AG09319 (cell line): Measurements from ENCODE around the gene AP2A1.

Experiments
- DNase-seq: peaks from one replicate; pipeline ENCODE4 v3.0.0-alpha.2; 2010; ENCODE audit warnings: low read depth; ENCODE audit errors: extremely low read depth
- TF ChIP-seq, protein P1 (sequence below): IDR thresholded peaks from 2 replicates; pipeline ENCODE4 v1.5.1; 2011; ENCODE audit warnings: low read depth, mild to moderate bottlenecking, inconsistent platforms, low read length, moderate library complexity

Gene AP2A1

DNA sequence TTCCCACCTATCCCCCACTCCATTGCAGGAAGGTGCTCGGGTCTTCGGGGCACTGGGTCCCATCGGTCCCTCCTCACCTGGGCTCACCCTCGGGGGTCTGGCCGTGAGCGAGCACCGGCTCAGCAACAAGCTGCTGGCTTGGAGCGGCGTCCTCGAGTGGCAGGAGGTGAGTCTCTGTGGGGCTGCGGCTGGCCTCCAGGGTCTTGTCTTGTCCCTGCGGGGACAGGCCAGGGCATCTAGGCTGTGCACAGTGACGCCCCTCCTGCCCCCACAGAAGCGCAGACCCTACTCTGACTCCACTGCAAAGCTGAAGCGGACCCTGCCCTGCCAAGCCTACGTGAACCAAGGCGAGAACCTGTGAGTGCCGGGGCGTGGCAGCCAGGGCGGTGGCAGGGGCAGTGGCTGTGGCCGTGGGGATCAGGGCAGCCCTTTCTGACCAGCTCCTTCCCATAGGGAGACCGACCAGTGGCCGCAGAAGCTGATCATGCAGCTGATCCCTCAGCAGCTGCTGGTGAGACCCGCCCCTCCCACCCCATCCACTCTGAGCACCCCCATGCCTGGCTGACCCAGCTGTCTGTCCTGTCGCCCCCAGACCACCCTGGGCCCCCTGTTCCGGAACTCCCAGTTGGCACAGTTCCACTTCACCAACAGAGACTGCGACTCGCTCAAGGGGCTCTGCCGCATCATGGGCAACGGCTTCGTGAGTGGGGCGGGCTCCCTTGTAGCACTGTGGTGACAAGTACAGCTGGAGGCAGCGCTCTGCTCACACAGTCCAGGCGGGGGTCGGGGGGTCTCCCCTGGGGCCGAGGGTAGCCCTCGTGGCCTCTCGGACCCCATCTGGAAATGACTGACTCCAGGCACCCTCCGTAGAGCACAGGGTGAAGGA, 87.8 kb downstream of the AP2A1 start:
- TF ChIP-seq, protein P1, sequence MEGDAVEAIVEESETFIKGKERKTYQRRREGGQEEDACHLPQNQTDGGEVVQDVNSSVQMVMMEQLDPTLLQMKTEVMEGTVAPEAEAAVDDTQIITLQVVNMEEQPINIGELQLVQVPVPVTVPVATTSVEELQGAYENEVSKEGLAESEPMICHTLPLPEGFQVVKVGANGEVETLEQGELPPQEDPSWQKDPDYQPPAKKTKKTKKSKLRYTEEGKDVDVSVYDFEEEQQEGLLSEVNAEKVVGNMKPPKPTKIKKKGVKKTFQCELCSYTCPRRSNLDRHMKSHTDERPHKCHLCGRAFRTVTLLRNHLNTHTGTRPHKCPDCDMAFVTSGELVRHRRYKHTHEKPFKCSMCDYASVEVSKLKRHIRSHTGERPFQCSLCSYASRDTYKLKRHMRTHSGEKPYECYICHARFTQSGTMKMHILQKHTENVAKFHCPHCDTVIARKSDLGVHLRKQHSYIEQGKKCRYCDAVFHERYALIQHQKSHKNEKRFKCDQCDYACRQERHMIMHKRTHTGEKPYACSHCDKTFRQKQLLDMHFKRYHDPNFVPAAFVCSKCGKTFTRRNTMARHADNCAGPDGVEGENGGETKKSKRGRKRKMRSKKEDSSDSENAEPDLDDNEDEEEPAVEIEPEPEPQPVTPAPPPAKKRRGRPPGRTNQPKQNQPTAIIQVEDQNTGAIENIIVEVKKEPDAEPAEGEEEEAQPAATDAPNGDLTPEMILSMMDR, result no peak
- no peak for DNase-seq

DNA sequence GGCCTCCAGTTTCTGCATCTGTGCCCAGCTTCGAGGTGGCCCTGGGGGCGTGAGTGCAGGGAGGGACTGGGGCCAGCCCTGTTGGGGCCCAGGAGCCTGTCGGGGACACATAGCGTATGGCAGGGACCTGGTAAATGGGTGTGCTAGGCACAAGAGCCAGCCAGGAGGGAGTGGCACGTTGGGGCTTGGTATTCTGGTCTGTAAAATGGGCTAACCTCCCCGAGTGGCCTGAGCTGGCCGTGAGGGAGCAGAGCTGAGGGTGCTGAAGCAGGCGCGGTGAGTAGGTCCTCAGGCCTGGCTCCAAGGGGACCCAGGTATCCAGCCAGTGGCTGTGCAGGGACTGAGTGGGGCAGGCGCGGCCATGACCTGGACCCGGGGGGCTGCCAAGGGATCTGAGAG, 88.5 kb downstream of the AP2A1 start:
- TF ChIP-seq, protein P1, result no peak
- DNase-seq, result no peak

DNA sequence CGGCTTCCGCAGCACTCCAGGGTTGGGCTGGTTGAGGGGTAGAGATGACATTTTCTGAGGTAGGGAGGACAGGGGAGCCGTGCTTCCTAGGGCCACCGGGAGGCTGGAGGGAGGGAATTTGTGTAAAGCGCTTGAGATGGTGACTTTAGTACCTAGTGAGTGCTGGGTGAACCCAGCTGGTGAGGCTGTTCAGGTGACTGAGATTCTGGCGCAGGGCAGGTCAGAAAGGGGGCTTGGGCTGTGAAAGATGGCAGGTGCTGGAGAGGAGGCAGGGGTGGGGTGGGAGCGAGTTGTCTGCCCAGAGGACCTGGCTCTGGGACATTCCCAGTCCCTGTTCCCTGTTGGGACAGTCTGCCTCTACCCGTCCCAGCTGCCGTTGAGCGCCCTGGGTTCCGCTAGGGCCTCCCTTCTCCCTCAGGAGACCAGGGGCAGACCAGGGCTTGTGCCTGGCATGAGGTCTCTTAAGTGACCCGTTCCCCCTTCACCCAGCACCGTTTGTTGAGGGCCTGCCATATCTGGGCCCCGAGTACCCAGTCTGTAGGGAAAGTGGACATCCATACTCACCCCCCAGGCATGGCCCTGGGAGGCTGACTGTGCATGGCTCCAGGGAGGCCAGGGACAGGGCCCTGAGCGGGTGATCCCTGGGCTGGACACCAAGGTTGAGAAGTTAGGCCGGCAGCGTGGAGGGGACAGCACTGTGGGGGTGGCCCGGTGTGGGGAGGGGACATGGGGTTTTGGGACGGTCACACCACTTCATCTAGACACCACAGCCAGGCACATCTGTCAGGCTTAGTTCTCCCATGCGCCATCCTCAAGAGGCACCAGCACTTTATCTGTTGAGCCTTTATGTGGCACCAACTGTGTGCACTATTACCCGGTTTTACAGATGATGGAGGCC, 89.1 kb downstream of the AP2A1 start:
- DNase-seq, result no peak
- TF ChIP-seq, protein P1, result no peak

DNA sequence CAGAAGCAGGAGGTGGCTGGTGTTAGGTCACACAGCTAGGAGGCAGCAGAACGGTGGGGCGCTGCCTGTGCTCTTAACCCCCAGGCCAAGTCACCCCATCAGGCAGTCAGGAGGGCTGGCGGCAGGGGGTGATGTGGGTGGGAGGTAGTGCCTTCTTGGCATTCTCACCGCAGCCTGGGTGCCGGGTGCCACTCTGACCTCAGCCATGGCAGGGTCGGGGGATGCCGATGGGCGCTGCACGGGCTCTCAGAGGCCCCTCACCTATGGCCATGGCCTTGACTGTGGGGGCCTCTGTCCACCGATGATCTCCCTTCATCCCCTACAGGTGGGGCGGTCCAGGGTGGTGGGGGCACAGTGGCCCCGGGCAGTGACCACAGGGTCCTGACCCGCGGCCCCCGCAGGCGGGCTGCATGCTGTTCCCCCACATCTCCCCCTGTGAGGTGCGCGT, 89.8 kb downstream of the AP2A1 start:
- DNase-seq, result no peak
- TF ChIP-seq, protein P1, result no peak
